ENCODE measurements around the gene THOC6. TPM values are rescaled to one million over a fixed set of nuclear protein-coding genes. Genes with fewer than 3 reads are reported as not detected.
A peak's percentile ranks its signal among the peaks of the same experiment; 100 is the strongest.

The THOC6 gene
- 10 to 100 TPM; 45.8 to 52.4 TPM for total RNA-seq
- polyA plus RNA-seq (2013, experiment 1 of 2) = 34.6 TPM
- polyA plus RNA-seq (2013, experiment 2 of 2) = 34.8 TPM
- long read RNA-seq, experiment 1, transcript THOC6-202 (13 exons, 1,419 nt) = major isoform, 14 of 25 reads
- long read RNA-seq, experiment 1, partial matches to known transcripts = 2 of 25 reads
- long read RNA-seq, experiment 1, other reads (novel, unspliced or antisense) = 8 of 25 reads
- long read RNA-seq, experiment 2, transcript THOC6-202 (13 exons, 1,419 nt) = major isoform, 80 of 97 reads
- long read RNA-seq, experiment 2, partial matches to known transcripts = 4 of 97 reads
- long read RNA-seq, experiment 2, other reads (novel, unspliced or antisense) = 10 of 97 reads
- long read RNA-seq, experiment 3, transcript THOC6-209 (13 exons, 1,360 nt) = minor isoform, 9 of 238 reads
- long read RNA-seq, experiment 3, transcript THOC6-202 (13 exons, 1,419 nt) = major isoform, 186 of 238 reads
- long read RNA-seq, experiment 3, partial matches to known transcripts = 7 of 238 reads
- long read RNA-seq, experiment 3, other reads (novel, unspliced or antisense) = 34 of 238 reads
- long read RNA-seq, experiment 4, transcript THOC6-202 (13 exons, 1,419 nt) = major isoform, 43 of 47 reads
- long read RNA-seq, experiment 4, partial matches to known transcripts = 0 of 47 reads
- long read RNA-seq, experiment 4, other reads (novel, unspliced or antisense) = 4 of 47 reads

- peak within 1 kb of the TSS; percentile 99 for H3K9ac ChIP-seq (ENCODE audit: extremely low read depth, low read length, poor library complexity, severe bottlenecking)
- H3K27ac ChIP-seq (ENCODE audit: low read depth, low read length) = peak within 1 kb of the TSS; percentile 90
- H3K27me3 Mint-ChIP-seq (ENCODE audit: insufficient read depth) = peaks cover 5% of the 10 kb centered on the region
- peak; percentile 99 for DNase-seq
- no peaks in the 10 kb centered on the region for H3K9me3 ChIP-seq (ENCODE audit: control insufficient read depth, low read length)
- WGBS, 2 experiments (ENCODE audit: insufficient coverage in 1 of 2, insufficient read length in 1 of 2) = 0 to 1% methylated on average over 23 to 69 of the region's 69 CpGs
- H3K36me3 ChIP-seq (ENCODE audit: control insufficient read depth, insufficient read depth, low read length) = peaks cover 30% of the 10 kb centered on the region
- H3K27me3 ChIP-seq (ENCODE audit: control insufficient read depth, insufficient read depth, low read length, poor library complexity, severe bottlenecking) = no peaks in the 10 kb centered on the region
- H3K4me1 ChIP-seq (ENCODE audit: control insufficient read depth, insufficient read depth, low read length) = peaks cover 12% of the 10 kb centered on the region
- H3K4me1 Mint-ChIP-seq = peaks cover 24% of the 10 kb centered on the region
- H3K27ac Mint-ChIP-seq = peak within 1 kb of the TSS; percentile 99
- peak within 1 kb of the TSS; percentile 83 for H3K4me3 Mint-ChIP-seq
- no peak for TF ChIP-seq CTCF (conservative IDR thresholded peaks at IDR 0.05)
- peaks cover 23% of the 10 kb centered on the region for H3K36me3 Mint-ChIP-seq (ENCODE audit: low read depth)
- H3K9me3 Mint-ChIP-seq = no peaks in the 10 kb centered on the region
- peak within 1 kb of the TSS; percentile 97 for H3K4me3 ChIP-seq (ENCODE audit: low read length)
Measured at GRCh38 chr16:3023669-3024478, at the start of gene THOC6, which contains the start of gene HCFC1R1. TSS of gene THOC6 (plus strand) at chr16:3024035. CDS start at chr16:3024327, 292 bp downstream. TSS of gene HCFC1R1 (minus strand) at chr16:3023942. CDS start at chr16:3023941, 1 bp downstream.

DNA sequence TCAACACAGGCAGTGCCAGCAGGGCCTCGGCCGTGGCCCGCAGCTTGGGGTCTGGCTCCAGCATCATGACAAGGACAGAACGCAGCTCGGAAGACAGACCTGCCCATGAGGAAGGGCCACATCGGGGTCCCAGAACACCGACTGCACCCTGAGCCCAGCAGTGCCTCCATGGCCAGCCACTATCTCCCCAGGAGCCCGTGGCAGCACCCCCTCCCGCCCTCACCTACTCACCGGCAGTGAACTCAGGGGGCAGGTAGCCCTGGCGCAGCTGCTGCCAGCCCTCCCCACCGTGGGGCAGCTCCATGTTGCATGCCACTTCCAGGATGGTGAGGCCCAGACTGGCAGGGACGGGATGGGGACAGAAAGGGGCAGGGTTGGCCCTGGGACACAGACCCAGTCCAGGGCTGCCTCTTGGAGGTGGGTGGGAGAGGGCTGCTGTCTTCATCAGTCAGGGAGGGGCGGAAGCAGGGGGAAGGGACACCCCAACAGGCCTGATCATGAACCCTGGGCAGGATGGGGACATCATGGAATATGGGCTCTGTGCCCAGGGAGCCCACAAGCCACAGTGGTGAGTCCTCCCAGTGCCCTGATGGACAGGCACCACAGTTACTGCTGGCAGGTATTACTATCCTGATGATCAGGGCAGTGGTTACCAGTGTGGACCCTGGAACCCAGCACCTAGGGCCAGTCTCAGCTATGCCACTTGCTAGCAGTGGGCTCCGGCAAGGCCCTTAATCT, 49.3 kb upstream of the THOC6 start:
- Histone ChIP-seq H3K4me3 (ENCODE audit: low read length) (no peak overlapping the region), H3K4me1 (ENCODE audit: control insufficient read depth, insufficient read depth, low read length) (peaks cover 9% of the 10 kb centered on the region), H3K27me3 (ENCODE audit: control insufficient read depth, insufficient read depth, low read length, poor library complexity, severe bottlenecking) (no peaks in the 10 kb centered on the region), H3K27ac (ENCODE audit: low read depth, low read length) (no peak overlapping the region), H3K9ac (ENCODE audit: extremely low read depth, low read length, poor library complexity, severe bottlenecking) (no peak overlapping the region), H3K9me3 (ENCODE audit: control insufficient read depth, low read length) (no peaks in the 10 kb centered on the region), H3K36me3 (ENCODE audit: control insufficient read depth, insufficient read depth, low read length) (peaks cover 29% of the 10 kb centered on the region)
- TF ChIP-seq CTCF (conservative IDR thresholded peaks at IDR 0.05) = no peak
- DNase-seq = no peak
- Mint-ChIP-seq H3K4me1 (peaks cover 6% of the 10 kb centered on the region), H3K9me3 (no peaks in the 10 kb centered on the region), H3K4me3 (no peak overlapping the region), H3K27me3 (ENCODE audit: insufficient read depth) (no peaks in the 10 kb centered on the region), H3K27ac (no peak overlapping the region), H3K36me3 (ENCODE audit: low read depth) (peaks cover 16% of the 10 kb centered on the region)
- 93 to 96% methylated on average over 3 to 15 of the region's 15 CpGs for WGBS, 2 experiments (ENCODE audit: insufficient coverage in 1 of 2, insufficient read length in 1 of 2)

Data from endodermal cell (in vitro differentiated cells).